ENCODE results near the gene INVS.

DNA sequence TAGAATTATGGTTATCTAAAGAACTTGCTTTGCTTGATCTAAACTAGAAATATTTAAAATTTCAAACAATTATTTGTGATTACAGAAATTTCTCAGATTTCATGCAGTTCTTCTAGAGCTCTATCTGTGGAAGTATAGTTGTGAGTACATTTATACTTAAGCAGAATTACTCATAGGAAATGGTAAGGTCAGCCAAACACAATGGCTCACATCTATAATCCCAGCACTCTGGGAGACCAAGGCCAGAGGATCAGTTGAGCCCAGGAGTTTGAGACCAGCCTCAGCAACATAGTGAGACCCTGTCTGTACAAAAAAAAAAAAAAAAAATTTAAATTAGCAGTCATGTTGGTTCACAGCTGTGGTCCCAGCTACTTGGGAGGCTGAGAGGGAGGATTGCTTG lies 71.0 kb downstream of the INVS start:
- TF ChIP-seq, protein P1, sequence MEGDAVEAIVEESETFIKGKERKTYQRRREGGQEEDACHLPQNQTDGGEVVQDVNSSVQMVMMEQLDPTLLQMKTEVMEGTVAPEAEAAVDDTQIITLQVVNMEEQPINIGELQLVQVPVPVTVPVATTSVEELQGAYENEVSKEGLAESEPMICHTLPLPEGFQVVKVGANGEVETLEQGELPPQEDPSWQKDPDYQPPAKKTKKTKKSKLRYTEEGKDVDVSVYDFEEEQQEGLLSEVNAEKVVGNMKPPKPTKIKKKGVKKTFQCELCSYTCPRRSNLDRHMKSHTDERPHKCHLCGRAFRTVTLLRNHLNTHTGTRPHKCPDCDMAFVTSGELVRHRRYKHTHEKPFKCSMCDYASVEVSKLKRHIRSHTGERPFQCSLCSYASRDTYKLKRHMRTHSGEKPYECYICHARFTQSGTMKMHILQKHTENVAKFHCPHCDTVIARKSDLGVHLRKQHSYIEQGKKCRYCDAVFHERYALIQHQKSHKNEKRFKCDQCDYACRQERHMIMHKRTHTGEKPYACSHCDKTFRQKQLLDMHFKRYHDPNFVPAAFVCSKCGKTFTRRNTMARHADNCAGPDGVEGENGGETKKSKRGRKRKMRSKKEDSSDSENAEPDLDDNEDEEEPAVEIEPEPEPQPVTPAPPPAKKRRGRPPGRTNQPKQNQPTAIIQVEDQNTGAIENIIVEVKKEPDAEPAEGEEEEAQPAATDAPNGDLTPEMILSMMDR (IDR thresholded peaks at IDR 0.05; ENCODE audit: borderline replicate concordance, extremely low read depth, low read length, poor library complexity, severe bottlenecking) = no peak
- TF ChIP-seq EZH2 (IDR thresholded peaks at IDR 0.05; ENCODE audit: borderline replicate concordance, low read depth, low read length, severe bottlenecking) = no peak
